Left cardiac atrium (tissue), 4 donors: ENCODE data around the gene NDUFA6. TPM values are rescaled to one million over a fixed set of nuclear protein-coding genes. Genes with fewer than 3 reads are reported as not detected.

ENCODE experiments used
- ATAC-seq, 2 donors: fragments of 200-7000 bp; cut with Tn5 transposase; one replicate each; pipeline ENCODE4 v1.9.1; 2020; ENCODE audit warnings: mild to moderate bottlenecking in 2 of 2, moderate library complexity in 2 of 2
- DNase-seq: peaks from one replicate; pipeline ENCODE4 v3.0.0-alpha.2; 2020
- intact Hi-C, 2 donors: fragments of 100-400 bp; cut with DNase I; formaldehyde crosslinking; loops; one replicate each; pipeline versions ENCODE4 v1.14.1 to v1.15.1; 2022 to 2023
- total RNA-seq, 2 donors: library from RNA; stranded (reverse); fragmentation: NEBNext Ultra II Directional; extraction: Animal tissue kit (Norgen Biotek cat#: 25700); gene quantifications; one replicate each; pipeline ENCODE4 v1.2.1, GENCODE V29; 2021
- donor health status: DM: no; HTN: yes; CAD: no.
- donor health status: DM: no; HTN: yes; CAD: no; lungs with severe emphysema.
- donor health status: DM: yes; HTN: yes; CAD: no.
- donor health status: Dilated cardiomyopathy.

NDUFA6 gene
- total RNA-seq, 2 donors from 2014 or later, result 224 to 247 TPM

DNA sequence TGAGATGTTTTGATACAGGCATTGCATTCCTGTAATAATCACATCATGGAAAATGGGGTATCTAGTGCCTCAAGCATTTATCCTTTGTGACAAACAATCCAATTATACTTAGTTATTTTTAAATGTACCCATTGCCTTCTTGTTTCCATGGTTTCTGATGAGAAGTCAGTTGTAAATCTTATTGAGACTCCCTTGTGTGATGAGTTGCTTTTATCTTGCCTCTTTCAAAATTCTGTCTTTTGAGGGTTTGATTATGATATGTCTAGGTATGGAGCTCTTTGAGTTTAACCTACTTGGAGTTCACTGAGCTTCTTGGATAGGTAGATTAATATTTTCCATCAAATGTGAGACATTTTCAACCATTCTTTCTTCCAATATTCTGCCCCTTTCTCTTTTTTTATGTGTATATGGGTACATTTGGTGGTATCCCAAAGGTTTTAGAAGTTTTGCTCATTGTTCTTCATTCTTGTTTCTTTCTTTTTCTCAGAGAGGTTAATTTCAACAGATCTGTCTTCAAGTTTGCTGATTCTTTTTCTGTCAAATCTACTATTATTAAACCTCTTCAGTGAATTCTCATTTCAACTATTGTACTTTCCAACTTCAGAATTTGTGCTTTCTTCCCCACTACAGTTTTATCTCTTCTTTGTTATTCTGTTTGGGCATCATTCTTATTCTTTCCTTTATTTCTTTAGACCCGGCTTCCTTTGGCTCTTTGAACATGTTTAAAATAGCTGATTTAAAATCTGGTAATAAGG is 33.6 kb downstream of the NDUFA6 start:
- intact Hi-C loops, result no loop called here
- ATAC-seq, result no peak
- DNase-seq, result no peak

DNA sequence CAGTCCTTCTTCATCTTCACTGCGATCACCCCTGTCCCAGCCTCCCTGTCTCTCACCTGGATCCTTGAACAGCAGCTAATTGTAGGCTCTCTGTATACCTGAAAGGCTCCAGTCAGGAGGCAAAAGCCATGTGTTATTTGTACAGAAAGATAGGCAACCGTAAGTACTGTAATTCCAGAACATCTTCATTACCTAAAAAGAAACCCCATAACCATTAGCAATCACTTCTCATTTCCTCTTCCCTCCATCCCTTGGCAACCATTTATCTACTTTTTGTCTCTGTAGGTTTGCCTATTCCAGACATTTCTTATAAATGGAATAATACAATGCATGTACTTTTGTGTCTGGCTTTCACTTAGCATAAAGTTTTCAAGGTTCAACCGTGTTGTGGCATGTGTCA is 37.8 kb downstream of the NDUFA6 start:
- ATAC-seq, result no peak
- intact Hi-C loops, result no loop called here
- DNase-seq, result no peak

DNA sequence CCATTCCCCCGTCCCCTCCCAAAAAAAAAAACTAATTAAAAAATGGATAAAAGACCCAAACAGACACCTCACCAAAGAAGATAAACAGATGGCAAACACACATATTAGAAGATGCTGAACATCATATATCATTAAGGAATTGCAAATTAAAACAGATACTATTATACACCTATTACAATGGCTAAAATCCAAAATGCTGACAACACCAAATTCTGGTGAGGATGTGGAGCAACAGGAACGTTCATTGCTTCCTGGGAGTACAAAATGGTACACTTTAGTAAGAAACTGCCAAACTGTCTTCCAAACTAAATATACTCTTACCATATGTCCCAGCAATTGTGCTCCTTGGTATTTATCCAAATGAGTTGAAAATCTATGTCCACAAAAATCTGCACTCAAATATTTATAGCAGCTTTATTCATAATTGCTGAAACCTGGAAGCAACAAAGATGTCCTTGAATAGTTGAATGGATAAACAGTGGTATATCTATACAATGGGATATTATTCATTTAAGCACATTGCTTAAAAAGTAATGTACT is 39.9 kb downstream of the NDUFA6 start:
- DNase-seq, result no peak
- intact Hi-C loops, result no loop called here
- no peak for ATAC-seq

DNA sequence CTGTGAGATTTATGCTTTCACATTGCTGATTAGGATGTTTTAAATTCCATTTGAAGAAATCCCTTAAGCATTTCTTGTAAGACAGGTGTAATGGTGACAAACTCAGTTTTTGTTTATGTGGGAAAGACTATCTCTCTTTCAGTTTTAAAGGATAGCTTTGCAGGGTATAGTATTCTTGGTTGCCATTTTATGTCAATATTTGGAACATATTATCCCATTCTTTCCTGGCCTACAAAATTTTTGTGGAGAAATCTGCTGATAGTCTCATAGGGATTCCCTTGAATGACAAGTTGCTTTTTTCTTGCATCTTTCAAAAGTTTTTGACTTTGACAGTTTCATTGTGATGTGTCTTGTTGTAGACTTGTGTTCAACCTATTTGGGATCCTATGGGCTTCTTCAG is 48.8 kb downstream of the NDUFA6 start:
- intact Hi-C loops, result no loop called here
- ATAC-seq (no peak), DNase-seq (no peak)

DNA sequence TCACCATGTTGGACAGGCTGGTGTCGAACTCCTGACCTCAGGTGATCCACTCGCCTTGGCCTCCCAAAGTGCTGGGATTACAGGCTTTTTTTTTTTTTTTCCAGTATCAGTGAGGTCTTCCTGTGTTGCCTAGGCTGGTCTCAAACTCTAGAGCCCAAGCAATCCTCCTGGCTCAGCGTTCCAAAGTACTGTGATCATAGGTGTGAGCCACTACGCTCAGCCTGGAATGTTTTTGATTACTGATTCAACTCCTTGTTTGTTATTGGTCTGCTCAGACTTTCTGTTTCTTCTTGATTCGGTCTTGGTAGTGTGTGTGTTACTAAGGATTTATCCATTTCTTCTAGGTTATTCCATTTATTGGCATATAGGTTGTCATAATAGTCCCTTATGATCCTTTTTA is 51.3 kb downstream of the NDUFA6 start:
- ATAC-seq (no peak), DNase-seq (no peak)
- intact Hi-C loops, result no loop called here

Other genes starting within 250 kb of the NDUFA6 start
- 1 to 10 TPM; 1.1 to 3.3 TPM for gene SHISA8, start 175.7 kb downstream of the NDUFA6 start, total RNA-seq
- under 1 TPM; 0.29 to 0.44 TPM for gene TNFRSF13C, start 164.0 kb downstream of the NDUFA6 start, total RNA-seq
- 1 to 10 TPM in 1 of 2 donors, under 1 TPM in 1; 0.79 to 2.0 TPM for gene CENPM, start 143.6 kb downstream of the NDUFA6 start, total RNA-seq
- under 1 TPM; 0.09 to 0.24 TPM for gene SEPTIN3, start 121.3 kb downstream of the NDUFA6 start, total RNA-seq
- gene WBP2NL, start 92.0 kb downstream of the NDUFA6 start, total RNA-seq, result under 1 TPM; 0.42 to 0.50 TPM
- 10 to 100 TPM; 16.7 to 21.1 TPM for gene NAGA, start 20.0 kb downstream of the NDUFA6 start, total RNA-seq
- 10 to 100 TPM in 1 of 2 donors, 1 to 10 TPM in 1; 8.7 to 11.3 TPM for gene PHETA2, start 16.5 kb downstream of the NDUFA6 start, total RNA-seq
- 100 to 1,000 TPM; 119 to 151 TPM for gene SMDT1, start 11.1 kb downstream of the NDUFA6 start, total RNA-seq
- under 1 TPM; 0.31 to 0.59 TPM for gene CYP2D6, start 40.0 kb upstream of the NDUFA6 start, total RNA-seq
- gene TCF20, start 179.9 kb upstream of the NDUFA6 start, total RNA-seq, result 10 to 100 TPM; 13.9 to 18.2 TPM